NCI-H2227 (cell line): ENCODE results near the gene SLC2A11.
"Not testable (repeated sequence)": the region's sequence is repeated elsewhere in the genome, so short reads cannot be mapped to it uniquely, and the experiment has no call there.

Experiments used
- DNase-seq: peaks from one replicate; lab custom pipeline; 2025; ENCODE audit not compliant: unreplicated experiment; lab: John Stamatoyannopoulos, UW

SLC2A11 gene

GRCh38 chr22:23846081-23846469 is 11.6 kb upstream of the SLC2A11 start:
- no peak for DNase-seq

GRCh38 chr22:23847310-23847920 is 10.3 kb upstream of the SLC2A11 start:
- DNase-seq: no peak

- no peak for DNase-seq
Measured at GRCh38 chr22:23847991-23848864, 9.4 kb upstream of the SLC2A11 start.

- peak; percentile 89 for DNase-seq
Measured at GRCh38 chr22:23849009-23850006, 8.4 kb upstream of the SLC2A11 start.

- no peak for DNase-seq
Measured at GRCh38 chr22:23850136-23850611, 7.5 kb upstream of the SLC2A11 start.

GRCh38 chr22:23856721-23857605 is 712 bp upstream of the SLC2A11 start:
- DNase-seq: peak; percentile 49

- no peak for DNase-seq
Measured at GRCh38 chr22:23858484-23858815, 775 bp downstream of the SLC2A11 start.

- no peak for DNase-seq
Measured at GRCh38 chr22:23859201-23859600, 1.5 kb downstream of the SLC2A11 start.

GRCh38 chr22:23860187-23860586 is 2.5 kb downstream of the SLC2A11 start:
- not testable (repeated sequence) for DNase-seq

GRCh38 chr22:23862103-23862502 is 4.4 kb downstream of the SLC2A11 start:
- DNase-seq: peak; percentile 53

- DNase-seq: not testable (repeated sequence)
Measured at GRCh38 chr22:23864499-23865154, 7.0 kb downstream of the SLC2A11 start.

GRCh38 chr22:23868580-23868979 is 10.9 kb downstream of the SLC2A11 start:
- no peak for DNase-seq

GRCh38 chr22:23874871-23875270 is 17.2 kb downstream of the SLC2A11 start:
- DNase-seq: no peak

- no peak for DNase-seq
Measured at GRCh38 chr22:23875801-23876200, 18.1 kb downstream of the SLC2A11 start.

GRCh38 chr22:23877566-23877965 is 19.9 kb downstream of the SLC2A11 start:
- no peak for DNase-seq

GRCh38 chr22:23878219-23878618 is 20.5 kb downstream of the SLC2A11 start:
- no peak for DNase-seq

GRCh38 chr22:23882370-23882769 is 24.7 kb downstream of the SLC2A11 start:
- DNase-seq: no peak

- no peak for DNase-seq
Measured at GRCh38 chr22:23883658-23884057, 26.0 kb downstream of the SLC2A11 start.

GRCh38 chr22:23884140-23884539 is 26.5 kb downstream of the SLC2A11 start:
- DNase-seq: no peak
